NCI-H2227 treated with DMSO at 0.1 percent for 48 hours (cell line): ENCODE data around the gene PKM.

Source experiments
- DNase-seq: peaks from one replicate; lab custom pipeline; 2025; lab: John Stamatoyannopoulos, UW

Gene PKM

DNA sequence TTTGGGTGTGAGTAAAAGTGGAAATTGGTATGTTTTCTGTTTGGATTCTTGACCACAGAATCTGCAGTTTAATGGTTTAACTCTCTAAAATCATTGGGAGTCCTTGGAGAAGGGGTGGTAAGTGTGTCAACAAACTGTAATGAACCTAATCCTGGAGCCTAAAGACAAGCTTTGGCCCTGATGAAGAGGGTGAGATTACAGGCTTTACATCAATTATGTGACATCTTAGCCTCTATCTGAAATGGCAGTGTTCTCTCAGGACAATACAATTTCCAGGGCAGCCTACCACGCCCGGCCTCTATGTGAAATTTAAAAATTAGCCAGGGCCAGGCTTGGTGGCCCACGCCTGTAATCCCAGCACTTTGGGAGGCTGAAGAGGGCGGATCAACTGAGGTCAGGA lies 4.3 kb upstream of the PKM start:
- DNase-seq, result no peak

DNA sequence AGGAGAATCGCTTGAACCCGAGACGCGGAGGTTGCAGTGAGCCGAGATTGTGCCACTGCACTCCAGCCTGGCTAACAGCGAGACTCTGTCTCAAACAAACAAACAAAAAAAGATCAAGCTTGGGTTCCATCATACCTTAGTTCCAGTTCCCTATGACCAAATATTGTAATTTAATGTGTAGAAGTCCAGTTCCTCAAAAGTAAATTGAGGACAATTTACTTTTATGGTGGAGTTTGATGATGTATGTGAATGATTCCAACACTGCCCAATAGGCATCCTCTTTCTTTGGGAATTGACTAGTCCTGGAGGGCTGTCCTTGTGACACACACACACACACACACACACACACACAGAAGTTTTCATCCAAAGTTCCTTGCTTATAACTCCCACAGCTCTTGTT lies 2.8 kb upstream of the PKM start:
- DNase-seq, result no peak

DNA sequence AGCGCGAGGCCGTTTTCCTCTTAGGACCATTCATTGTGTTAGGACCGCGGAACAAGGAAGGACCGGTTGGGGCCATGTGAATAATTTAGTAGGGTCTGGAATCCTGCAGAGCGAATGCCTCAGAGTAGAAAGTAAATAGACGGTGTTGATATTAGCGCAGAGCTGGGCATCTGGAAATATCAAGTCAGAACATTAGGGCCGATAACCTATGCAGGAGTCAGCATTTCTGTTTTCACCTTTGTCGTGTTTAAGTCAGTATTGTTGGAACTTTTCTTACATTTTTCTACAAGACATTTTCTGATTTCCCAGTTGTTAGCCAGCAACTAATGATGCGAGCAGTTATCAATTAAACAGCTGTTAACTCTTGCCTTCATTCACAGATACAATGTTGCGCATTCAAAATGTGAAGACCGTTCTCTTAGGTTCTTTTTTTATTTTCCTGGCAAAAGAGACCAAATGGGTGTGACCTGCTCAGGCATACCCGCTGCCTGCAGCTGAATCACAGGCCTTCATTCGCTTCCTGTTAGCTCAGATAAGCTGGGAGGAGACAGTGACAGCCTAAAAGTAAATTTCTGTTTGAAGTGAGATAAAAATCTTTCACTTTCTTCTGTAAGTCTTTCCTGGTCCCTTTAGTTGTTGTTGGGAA lies 966 bp upstream of the PKM start:
- DNase-seq, result no peak

GRCh38 chr15:72230197-72231065 lies 559 bp downstream of the PKM start:
- DNase-seq, result peak; percentile 81

DNA sequence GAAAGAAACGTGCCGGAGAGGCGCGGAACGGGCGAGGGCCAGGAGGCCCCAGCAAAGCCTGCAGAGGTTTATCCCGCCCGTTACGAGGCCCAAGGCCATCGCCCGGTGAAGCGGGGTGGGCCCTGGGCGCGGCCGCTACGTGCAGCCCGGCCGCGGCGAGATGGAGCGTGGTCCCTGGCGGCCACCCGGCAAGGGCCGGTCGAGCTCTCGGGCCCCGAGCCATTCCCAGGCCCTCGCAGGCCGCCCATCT lies 1.1 kb downstream of the PKM start:
- no peak for DNase-seq

GRCh38 chr15:72229076-72229946 lies 1.7 kb downstream of the PKM start:
- no peak for DNase-seq

GRCh38 chr15:72227720-72228119 lies 3.3 kb downstream of the PKM start:
- DNase-seq, result no peak

- DNase-seq, result no peak
Measured at GRCh38 chr15:72227192-72227586, 3.8 kb downstream of the PKM start.

DNA sequence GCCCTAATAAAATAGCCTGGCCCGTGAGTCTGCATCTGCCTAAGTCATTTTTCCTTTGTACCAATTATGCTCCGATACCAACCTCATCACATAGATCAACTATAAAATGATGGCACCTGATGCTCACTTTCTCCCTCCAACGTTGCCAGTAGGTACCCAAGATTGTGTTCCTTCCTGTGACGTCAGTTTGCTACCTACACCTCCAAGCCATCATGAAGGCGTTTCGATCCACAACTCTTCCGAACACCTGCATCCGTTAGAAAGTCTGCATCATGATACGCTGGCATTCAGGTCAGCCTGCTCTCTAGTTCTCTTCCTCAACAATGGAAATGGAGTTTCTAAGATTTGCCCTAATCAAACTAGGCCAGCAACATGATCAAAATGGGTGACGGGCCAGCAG lies 7.7 kb downstream of the PKM start:
- DNase-seq, result no peak

- DNase-seq, result no peak
Measured at GRCh38 chr15:72222393-72222792, 8.6 kb downstream of the PKM start.

GRCh38 chr15:72220687-72221086 lies 10.3 kb downstream of the PKM start:
- no peak for DNase-seq

GRCh38 chr15:72217216-72217615 lies 13.8 kb downstream of the PKM start:
- DNase-seq, result no peak

GRCh38 chr15:72216079-72216478 lies 14.9 kb downstream of the PKM start:
- no peak for DNase-seq

GRCh38 chr15:72207558-72208085 lies 23.4 kb downstream of the PKM start:
- DNase-seq, result no peak

- no peak for DNase-seq
Measured at GRCh38 chr15:72206677-72207000, 24.4 kb downstream of the PKM start.

GRCh38 chr15:72205896-72206676 lies 24.9 kb downstream of the PKM start:
- no peak for DNase-seq

- DNase-seq, result no peak
Measured at GRCh38 chr15:72205273-72205672, 25.7 kb downstream of the PKM start.

DNA sequence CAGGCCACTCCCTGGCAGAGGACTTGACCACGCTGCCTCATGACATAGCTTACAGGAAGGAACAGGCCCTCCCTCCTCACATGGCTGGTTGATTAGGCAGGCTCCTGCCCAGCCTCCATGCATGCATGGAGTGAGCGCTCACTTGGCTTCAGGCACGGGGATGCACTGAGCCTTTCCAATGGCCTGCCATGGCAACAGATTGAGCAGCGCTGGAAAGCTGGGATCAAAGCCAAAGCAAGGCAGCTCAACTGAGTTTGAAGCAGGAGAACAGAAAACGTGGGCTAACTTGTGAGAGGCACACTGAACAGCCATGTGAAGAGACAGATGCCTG lies 27.5 kb downstream of the PKM start:
- DNase-seq, result no peak

- no peak for DNase-seq
Measured at GRCh38 chr15:72202801-72203506, 28.0 kb downstream of the PKM start.

- DNase-seq, result no peak
Measured at GRCh38 chr15:72202302-72202701, 28.7 kb downstream of the PKM start.

GRCh38 chr15:72201391-72201921 lies 29.5 kb downstream of the PKM start:
- DNase-seq, result no peak
